MM.1S (cell line): ENCODE measurements around the gene SPATA31C2.

Experiments
- DNase-seq: peaks from one replicate; pipeline ENCODE4 v3.0.0-alpha.2; 2015
- H2AFZ ChIP-seq: fragments of 300-600 bp; sonication (generic); 2 replicates; pipeline ENCODE4 v1.6.0; 2016; ENCODE audit warnings: antibody characterized with exemption, low read length
- H3F3A ChIP-seq: fragments of 300-600 bp; sonication (generic); 2 replicates; pipeline ENCODE4 v1.6.1; 2016; ENCODE audit warnings: mild to moderate bottlenecking, antibody characterized with exemption, low read length, moderate library complexity, mixed read lengths; ENCODE audit not compliant: insufficient read depth
- H3K27ac ChIP-seq: fragments of 300-600 bp; sonication (generic); 2 replicates; pipeline ENCODE4 v1.5.1; 2016; ENCODE audit warnings: mild to moderate bottlenecking, low read length
- H3K27me3 ChIP-seq: fragments of 300-600 bp; sonication (generic); replicated peaks from 2 replicates; pipeline ENCODE4 v1.6.0; 2016; ENCODE audit warnings: low read length; ENCODE audit not compliant: insufficient read depth
- H3K36me3 ChIP-seq: fragments of 300-600 bp; sonication (generic); replicated peaks from 2 replicates; pipeline ENCODE4 v1.6.1; 2016; ENCODE audit warnings: mild to moderate bottlenecking, low read length, mixed read lengths; ENCODE audit not compliant: insufficient read depth
- H3K4me1 ChIP-seq: fragments of 300-600 bp; sonication (generic); 2 replicates; pipeline ENCODE4 v1.6.1; 2016; ENCODE audit warnings: low read length, mixed read lengths
- H3K4me2 ChIP-seq: fragments of 300-600 bp; sonication (generic); 2 replicates; pipeline ENCODE4 v1.6.0; 2016; ENCODE audit warnings: low read depth, low read length
- H3K4me3 ChIP-seq: fragments of 300-600 bp; sonication (generic); 2 replicates; pipeline ENCODE4 v1.5.1; 2016; ENCODE audit warnings: low read length, mixed read lengths
- H3K79me2 ChIP-seq: fragments of 300-600 bp; sonication (generic); 2 replicates; pipeline ENCODE4 v1.6.1; 2016; ENCODE audit warnings: mixed run types, low read length, mixed read lengths
- H3K9ac ChIP-seq: fragments of 300-600 bp; sonication (generic); 2 replicates; pipeline ENCODE4 v1.6.1; 2016; ENCODE audit warnings: low read length, mixed read lengths
- H3K9me2 ChIP-seq: fragments of 300-600 bp; sonication (generic); replicated peaks from 2 replicates; pipeline ENCODE4 v1.6.1; 2016; ENCODE audit warnings: mild to moderate bottlenecking, low read length, mixed read lengths; ENCODE audit not compliant: insufficient read depth
- H3K9me3 ChIP-seq: fragments of 300-600 bp; sonication (generic); replicated peaks from 2 replicates; pipeline ENCODE4 v1.6.1; 2016; ENCODE audit warnings: mild to moderate bottlenecking, low read length, mixed read lengths; ENCODE audit not compliant: insufficient read depth
- H4K20me1 ChIP-seq: fragments of 300-600 bp; sonication (generic); 2 replicates; pipeline ENCODE4 v1.6.1; 2016; ENCODE audit warnings: mild to moderate bottlenecking, low read length, moderate library complexity, mixed read lengths; ENCODE audit not compliant: insufficient read depth
- EZH2 ChIP-seq: fragments of 300-600 bp; sonication (generic); optimal IDR thresholded peaks from 2 replicates; pipeline ENCODE3; 2017; ENCODE audit warnings: low read depth, mild to moderate bottlenecking, antibody characterized with exemption, low read length, mixed read lengths
- EZH2phosphoT487 ChIP-seq: fragments of 300-600 bp; sonication (generic); IDR thresholded peaks from 2 replicates; pipeline ENCODE4 v1.6.1; 2018; ENCODE audit warnings: antibody characterized with exemption, low read length
- TF ChIP-seq, protein P1 (sequence below): fragments of 300-600 bp; sonication (generic); IDR thresholded peaks from 2 replicates; pipeline ENCODE4 v1.5.1; 2016; ENCODE audit warnings: antibody characterized with exemption, low read length, mixed read lengths

SPATA31C2 gene

DNA sequence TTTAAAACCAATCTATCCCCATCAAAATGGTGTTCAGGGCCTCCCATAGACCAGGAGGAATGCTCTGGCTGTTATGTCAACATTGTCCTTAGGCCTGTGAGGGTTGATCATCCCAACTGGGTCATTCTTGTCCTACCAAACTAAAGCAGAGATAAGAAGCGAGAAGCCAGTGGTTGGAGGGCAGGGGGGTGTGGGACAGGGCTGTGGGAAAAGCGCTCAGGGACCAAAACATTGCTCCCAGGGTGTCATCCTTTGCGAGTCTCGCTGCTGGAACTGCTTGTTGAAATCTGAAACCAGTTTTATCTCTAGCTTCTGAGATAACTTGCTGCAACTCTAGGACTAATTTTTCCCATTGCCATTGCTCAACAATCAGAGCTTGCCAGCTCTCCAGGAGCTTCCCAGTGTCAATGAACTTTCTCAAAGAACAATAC, 48.1 kb downstream of the SPATA31C2 start:
- Histone ChIP-seq H3K27me3 (no peaks in the 10 kb centered on the region), H4K20me1 (no peaks in the 10 kb centered on the region), H2AFZ (no peak overlapping the region), H3K36me3 (no peaks in the 10 kb centered on the region), H3K9ac (no peak overlapping the region), H3K9me3 (no peaks in the 10 kb centered on the region), H3K4me2 (no peak overlapping the region), H3F3A (no peaks in the 10 kb centered on the region), H3K4me3 (no peak overlapping the region), H3K4me1 (no peaks in the 10 kb centered on the region), H3K79me2 (no peaks in the 10 kb centered on the region), H3K27ac (no peak overlapping the region), H3K9me2 (no peaks in the 10 kb centered on the region)
- TF ChIP-seq EZH2 (no peak), EZH2phosphoT487 (no peak)
- TF ChIP-seq, protein P1, sequence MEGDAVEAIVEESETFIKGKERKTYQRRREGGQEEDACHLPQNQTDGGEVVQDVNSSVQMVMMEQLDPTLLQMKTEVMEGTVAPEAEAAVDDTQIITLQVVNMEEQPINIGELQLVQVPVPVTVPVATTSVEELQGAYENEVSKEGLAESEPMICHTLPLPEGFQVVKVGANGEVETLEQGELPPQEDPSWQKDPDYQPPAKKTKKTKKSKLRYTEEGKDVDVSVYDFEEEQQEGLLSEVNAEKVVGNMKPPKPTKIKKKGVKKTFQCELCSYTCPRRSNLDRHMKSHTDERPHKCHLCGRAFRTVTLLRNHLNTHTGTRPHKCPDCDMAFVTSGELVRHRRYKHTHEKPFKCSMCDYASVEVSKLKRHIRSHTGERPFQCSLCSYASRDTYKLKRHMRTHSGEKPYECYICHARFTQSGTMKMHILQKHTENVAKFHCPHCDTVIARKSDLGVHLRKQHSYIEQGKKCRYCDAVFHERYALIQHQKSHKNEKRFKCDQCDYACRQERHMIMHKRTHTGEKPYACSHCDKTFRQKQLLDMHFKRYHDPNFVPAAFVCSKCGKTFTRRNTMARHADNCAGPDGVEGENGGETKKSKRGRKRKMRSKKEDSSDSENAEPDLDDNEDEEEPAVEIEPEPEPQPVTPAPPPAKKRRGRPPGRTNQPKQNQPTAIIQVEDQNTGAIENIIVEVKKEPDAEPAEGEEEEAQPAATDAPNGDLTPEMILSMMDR, result no peak
- no peak for DNase-seq

DNA sequence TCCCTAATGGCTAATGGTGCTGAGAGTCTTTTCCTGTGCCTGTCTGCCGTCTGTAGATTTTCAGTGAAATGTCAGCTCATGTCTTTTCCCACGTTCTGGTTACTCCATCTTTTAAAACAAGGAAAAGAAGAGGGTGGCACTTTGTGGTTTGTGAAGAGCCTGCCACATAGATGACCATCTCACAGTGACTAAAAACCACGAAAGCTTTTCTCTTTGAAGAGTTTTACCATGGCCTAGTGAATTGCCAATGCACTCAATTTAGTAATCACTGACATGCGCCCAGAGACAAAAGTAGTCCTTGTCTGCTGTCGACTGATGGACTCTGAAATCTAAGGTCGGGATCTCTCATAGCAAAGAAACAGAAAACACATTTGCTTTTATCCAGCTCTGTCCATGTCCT, 50.4 kb downstream of the SPATA31C2 start:
- DNase-seq, result no peak
- Histone ChIP-seq H3K4me1 (no peaks in the 10 kb centered on the region), H2AFZ (no peak overlapping the region), H3K9ac (no peak overlapping the region), H3K27me3 (no peaks in the 10 kb centered on the region), H3K27ac (no peak overlapping the region), H3K9me2 (no peaks in the 10 kb centered on the region), H3K9me3 (no peaks in the 10 kb centered on the region), H3F3A (no peaks in the 10 kb centered on the region), H3K4me2 (no peak overlapping the region), H3K79me2 (no peaks in the 10 kb centered on the region), H3K36me3 (no peaks in the 10 kb centered on the region), H3K4me3 (no peak overlapping the region), H4K20me1 (no peaks in the 10 kb centered on the region)
- TF ChIP-seq, protein P1, result no peak
- TF ChIP-seq EZH2phosphoT487 (no peak), EZH2 (no peak)

DNA sequence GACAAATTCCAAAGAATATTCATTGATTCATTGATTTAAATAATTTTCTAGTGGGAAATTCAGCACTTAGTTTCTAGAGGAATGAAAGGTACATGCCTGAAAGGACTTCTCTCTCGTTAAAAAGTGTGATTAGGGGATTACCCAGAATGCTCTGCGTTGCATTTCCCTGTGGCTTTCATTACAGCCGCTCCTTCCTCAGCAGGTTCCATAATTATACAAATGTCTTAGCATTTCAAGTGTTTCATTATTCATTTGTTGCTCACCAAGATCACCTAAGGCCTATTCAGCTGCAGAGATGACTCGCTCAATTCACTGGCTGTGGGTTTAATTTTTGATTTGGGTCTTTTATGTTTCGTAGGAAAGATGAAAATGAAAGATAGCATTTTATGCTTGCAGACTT, 52.8 kb downstream of the SPATA31C2 start:
- Histone ChIP-seq H4K20me1 (no peaks in the 10 kb centered on the region), H3K27ac (no peak overlapping the region), H3K79me2 (no peaks in the 10 kb centered on the region), H2AFZ (0 out of 2 replicates have a peak overlapping the region, but pooled peaks have one; percentile 51), H3K9me2 (no peaks in the 10 kb centered on the region), H3F3A (no peaks in the 10 kb centered on the region), H3K4me2 (no peak overlapping the region), H3K36me3 (no peaks in the 10 kb centered on the region), H3K9me3 (no peaks in the 10 kb centered on the region), H3K4me1 (no peaks in the 10 kb centered on the region), H3K4me3 (no peak overlapping the region), H3K9ac (no peak overlapping the region), H3K27me3 (no peaks in the 10 kb centered on the region)
- DNase-seq, result no peak
- TF ChIP-seq EZH2phosphoT487 (no peak), EZH2 (no peak)
- TF ChIP-seq, protein P1, result no peak
